HG03439 (cell line): Measurements from ENCODE around the gene C2CD4D.
"Not testable (repeated sequence)": the region's sequence is repeated elsewhere in the genome, so short reads cannot be mapped to it uniquely, and the experiment has no call there.

Source experiments
- ATAC-seq: cut with Tn5 transposase; IDR thresholded peaks from one replicate; pipeline ENCODE4 v1.9.1; 2021; ENCODE audit warnings: mild to moderate bottlenecking, moderate library complexity; ENCODE audit not compliant: unreplicated experiment

The C2CD4D gene

DNA sequence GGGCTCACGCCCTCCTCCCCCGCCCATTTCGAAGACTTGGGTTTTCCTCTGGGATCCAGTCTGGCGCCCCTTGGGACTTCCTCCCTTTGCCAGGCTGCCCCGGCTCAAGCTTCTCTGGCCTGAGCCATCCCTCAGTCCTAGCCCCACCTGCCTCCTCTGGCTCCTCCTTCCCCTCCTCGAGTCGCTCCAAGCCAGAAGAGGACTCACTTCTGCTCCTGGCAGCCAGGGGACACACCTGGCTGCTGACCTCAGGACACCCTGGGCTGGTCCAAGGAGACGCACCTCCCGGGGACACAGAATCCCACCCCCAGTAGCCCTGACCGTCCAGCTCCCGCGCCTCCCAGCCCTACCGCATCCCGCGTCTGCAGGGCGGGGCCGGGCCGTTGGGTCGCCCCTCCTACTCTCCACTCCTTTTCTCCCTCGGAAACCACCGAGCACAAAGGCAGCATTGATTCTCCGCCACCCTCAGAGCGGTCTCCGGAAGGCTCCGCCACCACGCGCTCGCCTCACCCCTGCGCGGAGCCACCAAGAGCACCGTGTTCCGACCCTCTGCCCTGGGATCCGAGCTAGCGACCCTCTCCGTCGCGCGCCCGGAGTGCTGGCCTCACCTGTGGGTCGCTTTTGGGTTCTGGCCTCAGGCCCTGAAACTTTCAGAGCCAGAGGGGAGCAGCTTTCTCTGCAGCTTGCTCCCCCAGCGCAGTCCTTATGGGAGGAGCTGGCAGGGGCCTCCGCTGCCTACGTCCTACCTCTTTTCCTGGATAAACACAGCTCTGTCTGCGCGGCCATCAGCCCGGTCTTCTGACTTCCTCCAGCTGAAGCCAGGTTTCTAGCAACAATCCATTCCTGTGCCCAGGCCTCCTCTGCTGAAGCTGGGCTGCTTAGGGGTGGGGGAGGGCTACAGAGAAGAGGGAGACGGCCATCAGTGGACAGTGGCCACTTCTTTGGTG lies at the start of gene C2CD4D:
C2CD4D (minus strand) TSS at position 364 of the 947 bp plus-strand sequence. CDS start 831 bp downstream, outside the sequence.
- no peak for ATAC-seq

- no peak for ATAC-seq
Observed at GRCh38 chr1:151888972-151889570, 49.5 kb upstream of the C2CD4D start.

- no peak for ATAC-seq
Observed at GRCh38 chr1:151887028-151887427, 47.4 kb upstream of the C2CD4D start.

DNA sequence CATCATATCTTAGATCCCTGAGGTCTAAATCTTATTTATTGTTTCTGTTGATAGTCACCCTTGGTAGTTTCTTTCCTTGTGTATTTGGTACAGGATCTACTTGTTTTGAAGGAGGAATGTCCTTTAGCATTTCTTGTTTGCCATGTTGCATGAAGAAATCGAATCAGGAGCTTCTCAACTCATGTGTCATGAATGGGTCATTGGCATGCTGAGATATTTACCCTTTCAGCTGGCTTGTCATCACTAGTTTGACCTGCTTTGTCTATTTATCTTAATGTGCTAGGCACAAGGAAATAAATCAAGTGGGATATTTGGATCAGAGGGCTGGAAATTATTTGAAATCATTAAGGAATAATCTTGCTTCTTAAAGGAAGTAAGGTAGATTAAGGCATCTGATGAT lies 45.9 kb upstream of the C2CD4D start:
- ATAC-seq, result no peak

DNA sequence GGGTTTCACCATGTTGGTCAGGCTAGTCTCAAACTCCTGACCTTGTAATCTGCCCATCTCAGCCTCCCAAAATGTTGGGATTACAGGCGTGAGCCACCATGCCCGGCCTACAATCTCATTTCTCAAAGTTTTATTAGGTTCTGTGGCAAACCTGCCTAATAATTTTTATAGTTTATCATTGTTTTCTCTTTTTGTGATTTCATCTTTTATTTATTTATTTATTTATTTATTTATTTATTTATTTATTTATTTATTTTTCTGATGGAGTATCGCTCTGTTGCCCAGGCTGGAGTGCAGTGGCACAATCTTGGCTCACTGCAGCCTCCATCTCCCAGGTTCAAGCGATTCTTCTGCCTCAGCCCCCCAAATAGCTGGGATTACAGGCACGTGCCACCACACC lies 45.3 kb upstream of the C2CD4D start:
- not testable (repeated sequence) for ATAC-seq

GRCh38 chr1:151884445-151884844 lies 44.8 kb upstream of the C2CD4D start:
- ATAC-seq, result not testable (repeated sequence)

DNA sequence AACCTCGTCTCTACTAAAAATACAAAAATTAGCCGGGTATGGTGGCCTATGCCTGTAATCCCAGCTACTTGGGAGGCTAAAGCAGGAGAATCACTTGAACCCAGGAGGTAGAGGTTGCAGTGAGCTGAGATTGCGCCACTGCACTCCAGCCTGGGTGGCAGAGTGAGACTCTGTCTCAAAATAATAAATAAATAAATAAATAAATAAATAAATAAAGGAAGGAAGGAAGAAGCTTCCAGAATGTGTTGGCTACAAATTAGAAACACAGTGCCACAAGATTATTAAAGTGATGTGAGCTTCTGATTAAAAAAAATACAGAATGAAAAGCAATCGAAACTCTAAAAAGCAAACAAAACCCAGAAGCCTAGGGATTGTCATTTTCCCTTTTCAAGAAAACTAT lies 44.3 kb upstream of the C2CD4D start:
- not testable (repeated sequence) for ATAC-seq

DNA sequence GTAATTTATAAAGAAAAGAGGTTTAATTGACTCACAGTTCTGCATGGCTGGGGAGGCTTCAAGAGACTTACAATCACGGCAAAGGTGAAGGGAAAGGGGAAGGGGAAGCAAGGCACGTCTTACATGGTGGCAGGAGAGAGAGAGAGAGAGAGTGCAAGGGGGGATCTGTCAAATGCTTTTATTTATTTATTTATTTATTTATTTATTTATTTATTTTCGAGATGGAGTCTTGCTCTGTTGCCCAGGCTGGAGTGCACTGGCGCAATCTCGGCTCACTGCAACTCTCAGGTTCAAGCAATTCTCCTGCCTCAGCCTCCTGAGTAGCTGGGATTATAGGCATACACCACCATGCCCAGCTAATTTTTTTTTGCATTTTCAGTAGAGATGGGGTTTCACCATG lies 43.3 kb upstream of the C2CD4D start:
- not testable (repeated sequence) for ATAC-seq

DNA sequence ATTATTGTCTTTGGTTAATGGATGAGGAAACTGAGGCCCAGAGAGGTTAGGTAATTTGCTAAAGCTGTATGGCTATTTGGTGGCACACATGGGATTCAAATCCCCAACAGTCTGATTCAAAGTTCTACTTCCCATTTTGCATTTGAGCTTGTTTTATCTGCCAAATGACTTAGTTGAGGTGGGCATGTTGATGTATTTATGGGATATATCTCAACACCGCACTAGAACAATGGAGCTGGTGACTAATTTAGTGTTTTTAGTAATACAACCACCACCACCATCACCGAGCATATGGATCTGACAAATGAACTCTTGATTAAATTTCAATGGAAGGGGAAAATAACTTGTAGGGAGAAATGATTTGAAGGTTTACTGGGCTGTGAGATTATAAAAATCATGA lies 42.8 kb upstream of the C2CD4D start:
- no peak for ATAC-seq

GRCh38 chr1:151881479-151881878 lies 41.9 kb upstream of the C2CD4D start:
- ATAC-seq, result no peak

DNA sequence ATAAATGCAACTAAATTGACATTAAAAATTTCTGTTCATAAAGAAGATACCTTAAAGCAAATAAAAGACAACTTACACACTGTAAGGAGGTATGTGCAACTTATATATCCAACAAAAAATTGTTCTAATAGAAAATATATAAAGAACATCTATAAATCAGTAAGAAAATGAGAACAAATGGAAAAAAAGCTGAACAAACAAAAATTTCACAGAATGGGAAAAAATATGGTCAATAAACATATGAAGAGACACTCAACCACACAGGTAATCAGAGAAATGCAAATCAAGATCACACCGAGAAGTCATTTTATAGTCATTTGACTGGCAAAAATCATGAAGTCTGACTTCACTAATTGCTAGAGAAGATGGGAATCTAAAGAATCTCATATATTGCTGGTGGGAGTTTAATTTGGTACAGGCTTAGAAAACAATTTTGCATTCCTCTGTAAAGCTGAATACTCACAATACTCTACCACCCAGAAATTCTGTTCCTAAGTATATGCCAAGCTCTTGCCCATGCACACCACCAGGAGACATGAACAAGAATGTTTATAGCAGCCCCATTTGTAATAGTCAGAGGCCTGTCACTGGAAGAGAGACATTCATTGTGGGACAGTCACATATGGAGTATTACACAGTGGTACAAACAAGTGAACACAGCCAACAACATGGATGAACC lies 35.9 kb upstream of the C2CD4D start:
- ATAC-seq, result no peak

- not testable (repeated sequence) for ATAC-seq
Observed at GRCh38 chr1:151872776-151873175, 33.2 kb upstream of the C2CD4D start.

DNA sequence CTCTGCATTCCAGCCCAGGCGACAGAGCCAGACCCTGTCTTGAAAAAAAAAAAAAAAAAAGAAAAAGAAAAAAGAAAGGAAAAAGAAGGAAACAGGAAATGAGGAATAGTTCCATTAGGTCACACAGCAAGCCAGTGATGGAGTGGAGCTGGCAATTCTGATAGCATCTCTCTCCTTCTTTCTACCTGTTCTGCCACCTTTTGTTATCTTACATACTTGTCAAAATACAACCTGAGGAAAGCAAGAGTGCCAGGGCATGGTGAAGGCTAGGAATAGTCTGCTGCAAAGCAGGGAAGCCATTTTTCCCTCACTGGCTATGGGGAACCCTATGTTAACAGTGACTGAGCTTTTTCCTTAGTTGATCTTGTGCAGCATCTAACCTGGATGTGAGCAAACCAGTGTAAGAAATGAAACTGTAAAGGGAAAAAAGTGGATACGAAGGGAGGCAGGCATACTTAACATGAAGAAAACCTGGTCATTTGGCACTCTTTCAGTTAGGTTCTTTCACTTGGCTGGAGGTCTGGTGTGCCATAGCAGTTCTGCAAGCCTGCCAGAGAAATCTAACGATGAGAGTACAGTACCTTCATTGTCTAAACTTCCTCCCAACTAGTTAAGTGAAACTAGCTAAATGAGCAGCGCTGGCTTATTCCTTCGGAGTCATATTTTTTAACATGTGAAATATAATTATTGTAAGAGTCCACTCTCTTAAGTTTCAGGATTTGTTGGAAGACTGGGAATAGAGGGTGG lies 31.8 kb upstream of the C2CD4D start:
- ATAC-seq, result no peak

DNA sequence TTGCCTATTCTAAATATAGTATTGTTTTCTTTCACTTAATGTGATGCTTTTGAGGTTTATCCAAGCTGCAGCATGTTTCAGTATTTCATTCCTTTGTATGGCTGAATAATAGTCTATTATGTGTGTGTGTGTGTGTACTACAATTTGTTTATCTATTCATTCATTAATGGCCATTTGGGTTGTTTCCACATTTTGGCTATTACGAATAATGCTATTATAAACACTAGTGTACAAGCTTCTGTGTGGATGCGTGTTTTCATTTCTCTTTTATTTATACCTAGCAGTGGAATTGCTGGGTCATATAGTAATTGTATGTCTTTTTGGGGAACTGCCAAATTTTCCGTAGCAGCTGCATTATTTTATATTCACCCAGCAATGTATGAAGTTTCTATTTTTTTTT lies 28.9 kb upstream of the C2CD4D start:
- ATAC-seq, result no peak

DNA sequence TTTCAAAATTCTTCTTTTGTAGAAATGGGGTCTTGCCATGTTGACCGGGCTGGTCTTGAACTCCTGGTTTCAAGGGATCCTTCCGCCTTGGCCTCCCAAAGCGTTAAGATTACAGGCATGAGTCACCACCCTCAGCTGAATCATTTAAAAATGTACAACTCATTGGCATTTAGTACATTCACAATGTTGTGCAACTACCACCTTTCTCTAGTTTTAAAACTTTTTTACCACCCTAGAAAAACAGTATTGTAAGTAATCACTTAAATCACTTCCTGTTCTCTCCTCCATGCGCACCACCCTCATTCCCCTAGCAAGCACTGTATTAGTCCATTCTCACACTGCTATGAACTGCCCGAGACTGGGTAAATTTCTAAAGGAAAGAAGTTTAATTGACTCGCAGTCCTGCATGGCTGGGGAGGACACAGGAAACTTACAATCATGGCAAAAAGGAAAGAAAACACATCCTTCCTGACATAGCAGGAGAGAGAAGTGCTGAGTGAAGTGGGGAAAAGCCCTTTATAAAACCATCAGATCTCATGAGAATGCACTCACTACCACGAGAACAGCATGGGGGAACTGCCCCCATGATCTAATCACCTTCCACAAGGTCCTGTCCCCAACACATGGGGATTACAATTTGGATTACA lies 28.3 kb upstream of the C2CD4D start:
- no peak for ATAC-seq

DNA sequence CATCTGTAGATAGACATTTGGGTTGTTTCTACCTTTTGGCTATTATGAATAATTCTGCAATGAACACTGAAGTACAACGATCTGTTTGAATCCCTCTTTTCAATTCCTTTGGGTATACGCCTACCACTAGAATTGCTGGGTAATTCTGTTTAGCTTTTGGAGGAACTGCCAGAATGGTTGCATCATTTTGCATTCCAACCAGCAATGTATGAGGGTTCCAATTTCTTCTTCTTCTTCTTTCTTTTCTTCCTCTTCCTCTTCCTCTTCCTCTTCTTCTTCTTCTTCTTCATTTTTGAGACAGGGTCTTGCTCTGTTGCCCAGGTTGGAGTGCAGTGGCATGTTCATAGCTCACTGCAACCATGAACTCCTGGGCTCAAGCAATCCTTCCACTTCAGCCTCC lies 27.7 kb upstream of the C2CD4D start:
- no peak for ATAC-seq

DNA sequence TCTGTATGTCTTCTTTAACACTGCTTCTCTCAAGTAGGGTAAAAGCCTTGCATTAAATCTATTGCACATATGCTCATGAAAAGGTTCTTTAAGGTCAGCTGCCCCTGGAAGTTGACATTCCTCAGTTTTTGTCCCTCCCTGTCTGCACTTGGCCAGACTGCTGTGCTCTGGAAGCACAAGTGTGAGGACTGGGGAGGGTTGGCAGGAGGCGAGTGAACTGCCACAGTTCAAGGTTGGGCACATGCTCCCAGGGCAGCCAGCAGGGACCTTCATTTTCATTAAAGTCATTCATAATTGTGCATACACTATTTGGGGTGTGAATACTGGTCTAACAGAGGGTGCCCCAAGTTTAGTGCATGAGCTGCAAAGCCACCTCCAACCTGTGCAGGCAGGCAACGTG lies 24.8 kb upstream of the C2CD4D start:
- no peak for ATAC-seq

DNA sequence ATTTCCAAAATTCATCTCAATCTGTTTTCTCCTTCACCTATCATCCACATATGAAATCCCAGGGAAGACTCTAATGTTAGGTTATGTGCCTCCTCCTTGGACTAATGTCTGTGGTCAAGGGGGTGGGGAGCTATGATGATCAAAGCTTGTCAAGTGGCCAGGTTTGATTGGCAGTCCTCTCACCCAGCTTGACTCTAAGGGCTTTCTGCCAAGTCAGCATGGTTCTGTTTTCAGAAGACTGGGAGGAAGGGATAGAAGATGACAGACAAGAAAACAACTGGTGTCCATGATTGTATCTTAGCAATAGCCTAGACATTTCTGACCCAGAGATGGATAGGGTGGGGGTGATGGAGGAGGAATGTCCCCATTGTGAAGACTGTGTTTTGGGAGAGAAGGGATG lies 23.0 kb upstream of the C2CD4D start:
- no peak for ATAC-seq

- ATAC-seq, result no peak
Observed at GRCh38 chr1:151860504-151861187, 21.0 kb upstream of the C2CD4D start.

DNA sequence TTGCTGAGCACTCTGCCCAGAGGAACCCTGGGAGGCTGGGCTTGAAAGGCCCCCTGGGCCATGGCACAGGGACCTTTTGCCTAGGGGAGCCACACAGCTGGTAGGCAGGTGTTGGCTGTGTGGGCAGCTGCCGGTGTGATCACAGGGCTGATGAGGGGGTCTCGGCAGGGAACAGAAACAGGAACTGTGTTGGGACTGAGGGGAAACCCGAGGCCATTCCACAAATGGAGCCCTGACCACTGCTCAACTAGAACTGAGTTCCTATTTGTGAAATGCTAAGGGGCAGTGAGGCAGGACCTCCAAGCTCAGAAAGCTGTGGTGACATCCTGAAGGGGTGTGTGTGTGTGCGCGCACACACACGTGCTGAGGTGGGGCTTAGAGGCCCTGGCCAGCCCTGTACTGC lies 20.3 kb upstream of the C2CD4D start:
- no peak for ATAC-seq
